ENCODE measurements around the gene PABPN1L. TPM values are rescaled to one million over a fixed set of nuclear protein-coding genes. Genes with fewer than 3 reads are reported as not detected.

The PABPN1L gene
- total RNA-seq, 1 donor from 2014 or later, result not detected

DNA sequence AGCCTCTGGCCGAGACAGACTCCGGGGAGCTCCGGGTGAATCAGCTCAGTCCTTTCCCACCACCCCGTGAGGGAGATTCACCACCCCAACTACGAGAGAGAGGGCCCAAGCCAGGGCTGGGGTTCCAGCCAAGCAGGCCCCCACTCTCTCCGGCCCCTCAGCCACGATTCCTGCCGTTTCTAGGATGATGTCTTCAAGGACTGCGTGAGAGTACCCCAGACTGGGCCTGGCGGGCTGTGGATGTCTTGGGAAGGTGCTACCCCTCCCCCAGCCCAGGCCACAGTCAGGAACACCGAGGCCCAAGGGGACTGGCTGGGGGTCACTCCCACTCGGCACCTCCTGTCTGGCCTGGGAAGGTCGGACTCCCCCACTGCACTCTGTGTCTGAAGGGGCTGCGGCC lies 21.6 kb upstream of the PABPN1L start:
- TF ChIP-seq, protein P1, sequence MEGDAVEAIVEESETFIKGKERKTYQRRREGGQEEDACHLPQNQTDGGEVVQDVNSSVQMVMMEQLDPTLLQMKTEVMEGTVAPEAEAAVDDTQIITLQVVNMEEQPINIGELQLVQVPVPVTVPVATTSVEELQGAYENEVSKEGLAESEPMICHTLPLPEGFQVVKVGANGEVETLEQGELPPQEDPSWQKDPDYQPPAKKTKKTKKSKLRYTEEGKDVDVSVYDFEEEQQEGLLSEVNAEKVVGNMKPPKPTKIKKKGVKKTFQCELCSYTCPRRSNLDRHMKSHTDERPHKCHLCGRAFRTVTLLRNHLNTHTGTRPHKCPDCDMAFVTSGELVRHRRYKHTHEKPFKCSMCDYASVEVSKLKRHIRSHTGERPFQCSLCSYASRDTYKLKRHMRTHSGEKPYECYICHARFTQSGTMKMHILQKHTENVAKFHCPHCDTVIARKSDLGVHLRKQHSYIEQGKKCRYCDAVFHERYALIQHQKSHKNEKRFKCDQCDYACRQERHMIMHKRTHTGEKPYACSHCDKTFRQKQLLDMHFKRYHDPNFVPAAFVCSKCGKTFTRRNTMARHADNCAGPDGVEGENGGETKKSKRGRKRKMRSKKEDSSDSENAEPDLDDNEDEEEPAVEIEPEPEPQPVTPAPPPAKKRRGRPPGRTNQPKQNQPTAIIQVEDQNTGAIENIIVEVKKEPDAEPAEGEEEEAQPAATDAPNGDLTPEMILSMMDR (conservative IDR thresholded peaks at IDR 0.05), result no peak
- Mint-ChIP-seq H3K4me1 (no peaks in the 10 kb centered on the region), H3K9me3 (no peaks in the 10 kb centered on the region), H3K4me3 (no peak overlapping the region), H3K27me3 (ENCODE audit: low read depth) (no peaks in the 10 kb centered on the region), H3K27ac (ENCODE audit: unreplicated experiment) (no peak overlapping the region), H3K36me3 (ENCODE audit: low read depth) (peaks cover 3% of the 10 kb centered on the region)
- no peak for DNase-seq (ENCODE audit: low read depth, low spot score)

DNA sequence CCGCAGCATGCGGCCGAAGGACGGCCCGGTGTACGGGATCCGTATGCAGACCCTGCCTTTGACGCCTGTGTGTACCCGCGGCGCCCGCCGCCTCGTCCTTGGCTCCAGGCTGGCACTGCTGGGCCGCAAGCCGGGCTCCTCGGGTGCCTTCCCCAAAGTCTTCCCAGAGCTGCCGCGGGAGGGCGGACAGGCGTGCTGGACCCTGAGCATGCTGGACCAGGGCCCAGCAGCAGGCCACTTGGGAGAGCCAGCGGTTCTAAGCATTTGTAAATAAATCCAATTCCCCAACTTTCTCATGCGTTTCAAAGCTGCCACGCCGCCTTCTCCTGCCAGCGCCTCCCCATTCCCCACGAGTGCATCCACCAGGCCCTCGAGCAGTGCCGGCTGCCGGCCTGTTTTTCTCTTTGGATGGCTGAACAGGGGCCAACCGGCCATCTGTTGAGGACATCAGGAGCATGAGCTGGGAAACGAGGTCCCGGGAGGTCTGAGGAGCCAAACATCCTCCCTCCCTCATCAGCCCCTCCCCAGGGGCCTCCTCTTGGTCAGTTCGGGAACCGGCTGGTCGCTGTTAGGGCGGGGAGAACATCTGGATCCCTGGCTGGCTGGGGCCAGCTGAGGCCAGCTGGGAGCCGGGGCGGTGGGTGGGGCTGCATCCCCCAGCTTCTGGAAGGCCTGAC lies 20.5 kb upstream of the PABPN1L start:
- no peak overlapping the region for H3K4me3 Mint-ChIP-seq
- TF ChIP-seq, protein P1 (conservative IDR thresholded peaks at IDR 0.05), result no peak
- no peaks in the 10 kb centered on the region for H3K27me3 Mint-ChIP-seq (ENCODE audit: low read depth)
- no peaks in the 10 kb centered on the region for H3K9me3 Mint-ChIP-seq
- H3K4me1 Mint-ChIP-seq, result no peaks in the 10 kb centered on the region
- DNase-seq (ENCODE audit: low read depth, low spot score), result no peak
- H3K36me3 Mint-ChIP-seq (ENCODE audit: low read depth), result peaks cover 3% of the 10 kb centered on the region
- no peak overlapping the region for H3K27ac Mint-ChIP-seq (ENCODE audit: unreplicated experiment)

DNA sequence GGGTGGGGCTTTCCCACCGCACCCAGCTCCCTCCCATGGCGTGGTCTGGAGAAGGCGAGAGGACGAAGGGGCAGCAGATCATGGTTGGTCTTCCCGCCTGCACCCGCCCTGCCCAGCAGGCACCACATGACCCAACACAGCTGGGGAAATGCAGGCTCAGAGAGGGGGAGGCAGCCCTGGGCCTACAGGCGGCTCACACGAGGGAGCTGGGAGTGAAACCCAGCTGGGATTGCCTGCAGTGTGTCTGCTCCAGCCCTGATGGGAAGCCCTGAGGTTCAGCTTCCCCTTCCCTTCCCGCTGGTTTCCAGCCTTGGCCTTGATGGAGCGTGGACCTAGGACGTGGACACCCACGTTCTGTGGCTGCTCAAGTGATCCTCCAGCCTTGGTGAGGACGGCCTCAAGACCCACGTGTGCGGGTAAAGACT lies 20.0 kb upstream of the PABPN1L start:
- H3K27ac Mint-ChIP-seq (ENCODE audit: unreplicated experiment), result no peak overlapping the region
- peaks cover 3% of the 10 kb centered on the region for H3K36me3 Mint-ChIP-seq (ENCODE audit: low read depth)
- H3K4me1 Mint-ChIP-seq, result no peaks in the 10 kb centered on the region
- DNase-seq (ENCODE audit: low read depth, low spot score), result no peak
- TF ChIP-seq, protein P1 (conservative IDR thresholded peaks at IDR 0.05), result no peak
- H3K27me3 Mint-ChIP-seq (ENCODE audit: low read depth), result no peaks in the 10 kb centered on the region
- no peak overlapping the region for H3K4me3 Mint-ChIP-seq
- no peaks in the 10 kb centered on the region for H3K9me3 Mint-ChIP-seq

DNA sequence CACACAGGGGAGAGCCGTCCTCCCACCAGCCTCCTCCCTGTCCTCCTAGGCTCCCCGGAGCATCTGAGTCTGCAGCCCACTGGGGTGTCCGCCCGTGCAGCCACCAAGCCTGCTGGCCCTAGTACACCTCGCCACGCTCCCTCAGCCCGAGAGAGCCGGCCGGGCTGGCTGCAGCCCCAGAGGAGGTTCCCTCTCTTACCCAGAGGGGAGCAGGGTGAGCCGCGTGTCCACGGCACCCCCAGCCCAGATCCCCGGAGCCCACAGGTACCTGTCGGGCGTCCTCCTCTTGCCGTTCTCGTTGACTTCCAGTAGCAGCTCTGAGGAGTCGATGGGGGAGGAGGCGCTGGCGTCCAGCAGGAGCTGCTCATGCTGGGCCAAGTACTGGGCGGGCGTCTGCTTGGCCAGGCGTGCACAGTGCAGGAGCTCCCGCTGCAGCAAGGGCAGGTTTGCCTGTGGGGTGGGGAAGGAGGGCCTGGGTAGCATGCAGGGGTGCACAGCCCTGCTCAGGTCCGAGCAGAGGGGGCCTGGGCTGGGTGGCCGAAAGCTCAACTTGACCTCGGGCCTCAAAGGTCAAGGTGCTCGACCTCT lies 19.3 kb upstream of the PABPN1L start:
- Mint-ChIP-seq H3K4me3 (no peak overlapping the region), H3K4me1 (no peaks in the 10 kb centered on the region), H3K9me3 (no peaks in the 10 kb centered on the region), H3K27me3 (ENCODE audit: low read depth) (no peaks in the 10 kb centered on the region), H3K36me3 (ENCODE audit: low read depth) (peaks cover 3% of the 10 kb centered on the region), H3K27ac (ENCODE audit: unreplicated experiment) (no peak overlapping the region)
- TF ChIP-seq, protein P1 (conservative IDR thresholded peaks at IDR 0.05), result no peak
- no peak for DNase-seq (ENCODE audit: low read depth, low spot score)

DNA sequence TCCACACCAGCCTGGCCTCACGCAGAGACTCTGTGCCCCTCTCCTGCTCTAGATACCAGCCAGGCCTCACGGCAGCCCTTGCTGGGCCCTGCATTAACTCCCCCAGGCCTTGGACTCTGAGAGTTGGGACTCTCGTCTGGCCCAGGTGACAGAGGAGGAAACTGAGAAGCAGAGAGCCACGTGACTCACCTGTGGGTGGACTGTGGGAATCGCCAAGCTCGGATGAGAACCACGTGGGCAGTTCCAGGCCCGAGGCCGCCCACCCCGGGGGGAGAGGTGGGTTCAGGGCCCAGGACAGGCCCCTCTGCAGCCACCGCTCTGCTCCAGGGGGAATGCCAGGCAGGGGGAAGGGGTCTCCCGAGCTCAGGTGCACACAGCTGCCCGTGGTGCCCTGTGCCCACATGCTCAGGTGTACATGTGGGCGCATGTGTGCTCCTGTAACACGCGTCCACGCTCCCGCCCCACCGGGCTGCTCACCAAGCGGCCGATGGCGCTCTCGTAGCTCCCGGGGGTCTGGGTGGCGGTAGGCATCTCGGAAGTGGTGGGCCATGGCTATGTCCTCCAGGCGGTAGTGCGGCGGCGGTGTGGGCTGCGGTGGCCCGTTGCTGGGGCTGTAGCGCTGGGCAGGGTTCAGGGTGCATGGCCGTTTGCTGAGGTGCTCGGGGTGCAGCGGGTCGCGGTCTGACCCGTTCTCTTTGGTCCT lies 18.3 kb upstream of the PABPN1L start:
- Mint-ChIP-seq H3K9me3 (no peaks in the 10 kb centered on the region), H3K27ac (ENCODE audit: unreplicated experiment) (no peak overlapping the region), H3K36me3 (ENCODE audit: low read depth) (peaks cover 3% of the 10 kb centered on the region), H3K27me3 (ENCODE audit: low read depth) (no peaks in the 10 kb centered on the region), H3K4me3 (no peak overlapping the region), H3K4me1 (no peaks in the 10 kb centered on the region)
- TF ChIP-seq, protein P1 (conservative IDR thresholded peaks at IDR 0.05), result no peak
- DNase-seq (ENCODE audit: low read depth, low spot score), result no peak
